Bronchial epithelial cell (primary cell): Measurements from ENCODE around the gene MAPRE3. TPM values are rescaled to one million over a fixed set of nuclear protein-coding genes. Genes with fewer than 3 reads are reported as not detected.

Experiments used
- DNase-seq: peaks from one replicate; pipeline ENCODE4 v3.0.0-alpha.2; 2010; ENCODE audit warnings: low read depth
- FAIRE-seq: peaks from 2 replicates; lab custom pipeline; 2011; peaks lifted over from hg19 to GRCh38; lab: Jason Lieb, UNC
- H3K27me3 ChIP-seq: 2 replicates; pipeline ENCODE4 v1.5.1; 2011; ENCODE audit warnings: low read length; ENCODE audit not compliant: control insufficient read depth, insufficient read depth
- H3K36me3 ChIP-seq: 2 replicates; pipeline ENCODE4 v1.5.1; 2011; ENCODE audit warnings: low read length; ENCODE audit not compliant: control insufficient read depth, insufficient read depth
- H3K4me3 ChIP-seq: 2 replicates; pipeline ENCODE4 v1.5.1; 2011; ENCODE audit warnings: mild to moderate bottlenecking, low read depth, low read length, control low read depth
- total RNA-seq: library from RNA; depleted of rRNA; stranded (reverse); fragments of >200 nt; gene quantifications from 2 replicates; pipeline ENCODE4 v1.2.1, GENCODE V29; 2014
- TF ChIP-seq, protein P1 (sequence below): IDR thresholded peaks from 2 replicates; pipeline ENCODE4 v1.5.1; 2011; ENCODE audit warnings: mild to moderate bottlenecking, moderate library complexity, low read length, control low read depth, inconsistent platforms; ENCODE audit not compliant: insufficient read depth, severe bottlenecking

Gene MAPRE3
- total RNA-seq, 1 donor from 2014 or later: 1.6 TPM

DNA sequence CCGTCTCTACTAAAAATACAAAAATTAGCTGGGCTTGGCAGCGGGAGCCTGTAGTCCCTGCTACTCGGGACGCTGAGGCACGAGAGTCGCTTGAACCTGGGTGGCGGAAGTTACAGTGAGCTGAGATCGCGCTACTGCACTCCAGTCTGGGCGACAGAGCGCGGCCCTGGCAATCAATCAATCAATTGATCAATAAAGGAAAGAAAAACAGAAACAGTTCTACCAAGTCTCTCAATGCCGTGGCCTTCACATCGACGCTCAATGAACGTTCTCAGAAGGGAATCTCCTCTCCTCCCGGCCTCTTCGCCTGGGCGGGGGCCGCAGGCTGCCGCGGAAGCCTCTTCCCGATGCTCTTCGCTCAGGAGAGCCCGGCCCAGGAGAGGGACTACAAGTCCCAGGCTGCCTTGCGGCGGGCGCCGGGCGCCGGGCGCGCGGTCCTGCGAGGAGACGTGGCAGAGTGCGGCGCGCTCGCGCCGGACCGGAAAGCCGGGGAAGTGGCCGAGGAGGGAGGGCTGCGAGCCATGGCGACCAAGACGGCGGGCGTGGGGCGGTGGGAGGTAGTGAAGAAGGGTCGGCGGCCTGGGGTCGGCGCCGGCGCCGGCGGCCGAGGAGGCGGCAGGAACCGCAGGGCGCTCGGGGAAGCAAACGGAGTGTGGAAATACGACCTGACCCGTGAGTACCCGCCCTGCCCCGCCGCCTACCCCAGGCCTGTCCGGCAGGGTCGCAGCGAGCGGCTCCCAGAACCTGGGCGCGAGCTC is 62.2 kb downstream of the MAPRE3 start, which contains the start of gene TMEM214:
Gene TMEM214 (plus strand): TSS at position 471 of the 758 bp plus-strand sequence. CDS start 51 bp downstream, at position 522.
- Histone ChIP-seq H3K27me3 (no peaks in the 10 kb centered on the region), H3K4me3 (peak within 1 kb of the TSS; percentile 75), H3K36me3 (peaks cover 26% of the 10 kb centered on the region)
- FAIRE-seq (no peak), DNase-seq (peak; percentile 73)
- TF ChIP-seq, protein P1, sequence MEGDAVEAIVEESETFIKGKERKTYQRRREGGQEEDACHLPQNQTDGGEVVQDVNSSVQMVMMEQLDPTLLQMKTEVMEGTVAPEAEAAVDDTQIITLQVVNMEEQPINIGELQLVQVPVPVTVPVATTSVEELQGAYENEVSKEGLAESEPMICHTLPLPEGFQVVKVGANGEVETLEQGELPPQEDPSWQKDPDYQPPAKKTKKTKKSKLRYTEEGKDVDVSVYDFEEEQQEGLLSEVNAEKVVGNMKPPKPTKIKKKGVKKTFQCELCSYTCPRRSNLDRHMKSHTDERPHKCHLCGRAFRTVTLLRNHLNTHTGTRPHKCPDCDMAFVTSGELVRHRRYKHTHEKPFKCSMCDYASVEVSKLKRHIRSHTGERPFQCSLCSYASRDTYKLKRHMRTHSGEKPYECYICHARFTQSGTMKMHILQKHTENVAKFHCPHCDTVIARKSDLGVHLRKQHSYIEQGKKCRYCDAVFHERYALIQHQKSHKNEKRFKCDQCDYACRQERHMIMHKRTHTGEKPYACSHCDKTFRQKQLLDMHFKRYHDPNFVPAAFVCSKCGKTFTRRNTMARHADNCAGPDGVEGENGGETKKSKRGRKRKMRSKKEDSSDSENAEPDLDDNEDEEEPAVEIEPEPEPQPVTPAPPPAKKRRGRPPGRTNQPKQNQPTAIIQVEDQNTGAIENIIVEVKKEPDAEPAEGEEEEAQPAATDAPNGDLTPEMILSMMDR: no peak

DNA sequence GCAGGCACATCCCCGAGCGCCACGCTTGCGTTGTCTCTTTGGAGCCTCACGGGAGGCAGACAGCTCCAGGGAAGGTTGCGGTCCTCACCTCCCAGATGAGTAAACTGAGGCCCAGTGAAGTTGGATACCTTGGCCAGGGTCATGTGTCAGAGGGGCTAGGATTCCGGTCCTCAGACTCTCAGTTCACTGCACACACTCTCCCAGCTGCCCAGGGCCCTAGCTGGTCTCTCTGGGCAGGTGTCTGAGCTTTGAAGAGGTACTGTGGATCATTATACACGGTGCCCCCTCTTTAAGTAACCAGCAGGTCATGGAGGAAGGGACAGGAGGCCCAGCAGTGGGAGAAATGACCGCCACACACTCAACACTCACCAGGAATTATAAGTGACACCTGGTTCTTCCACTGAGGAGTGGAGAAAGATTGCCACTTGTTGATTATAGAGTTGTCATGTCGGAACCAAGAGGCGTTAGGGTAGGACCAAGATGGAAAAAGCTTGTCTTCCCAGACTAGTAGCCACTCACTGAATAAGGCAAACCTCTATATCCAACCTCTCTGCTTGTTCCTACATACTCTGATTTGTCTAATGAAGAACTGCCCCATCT is 62.9 kb downstream of the MAPRE3 start:
- no peak for FAIRE-seq
- peak overlapping the region; percentile 75 for H3K4me3 ChIP-seq
- H3K27me3 ChIP-seq: no peaks in the 10 kb centered on the region
- H3K36me3 ChIP-seq: peaks cover 32% of the 10 kb centered on the region
- TF ChIP-seq, protein P1: no peak
- DNase-seq: no peak

DNA sequence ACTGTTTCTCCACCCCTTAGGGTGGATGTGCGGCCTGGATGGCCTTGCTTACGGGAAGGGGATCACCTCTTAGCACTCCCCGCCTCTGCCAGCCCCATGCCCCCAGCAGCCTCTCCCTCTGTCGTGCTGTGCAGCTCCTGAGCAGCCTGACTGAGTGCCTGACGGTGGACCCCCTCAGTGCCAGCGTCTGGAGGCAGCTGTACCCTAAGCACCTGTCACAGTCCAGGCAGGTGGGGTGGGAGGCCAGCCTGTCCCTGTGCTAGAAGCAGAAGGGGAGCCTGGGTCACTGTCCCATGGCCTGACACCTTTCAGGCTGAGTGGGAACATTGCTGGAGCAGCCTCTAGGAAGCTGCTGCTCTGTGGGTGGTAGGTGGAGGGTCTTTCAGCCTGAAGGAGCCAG is 67.6 kb downstream of the MAPRE3 start:
- Histone ChIP-seq H3K36me3 (peaks cover 43% of the 10 kb centered on the region), H3K4me3 (no peak overlapping the region), H3K27me3 (no peaks in the 10 kb centered on the region)
- FAIRE-seq (no peak), DNase-seq (no peak)
- TF ChIP-seq, protein P1: no peak

- H3K36me3 ChIP-seq: peaks cover 43% of the 10 kb centered on the region
- no peak for FAIRE-seq
- no peaks in the 10 kb centered on the region for H3K27me3 ChIP-seq
- DNase-seq: no peak
- TF ChIP-seq, protein P1: no peak
- no peak overlapping the region for H3K4me3 ChIP-seq
Observed at GRCh38 chr2:27038631-27039339, 68.3 kb downstream of the MAPRE3 start.

DNA sequence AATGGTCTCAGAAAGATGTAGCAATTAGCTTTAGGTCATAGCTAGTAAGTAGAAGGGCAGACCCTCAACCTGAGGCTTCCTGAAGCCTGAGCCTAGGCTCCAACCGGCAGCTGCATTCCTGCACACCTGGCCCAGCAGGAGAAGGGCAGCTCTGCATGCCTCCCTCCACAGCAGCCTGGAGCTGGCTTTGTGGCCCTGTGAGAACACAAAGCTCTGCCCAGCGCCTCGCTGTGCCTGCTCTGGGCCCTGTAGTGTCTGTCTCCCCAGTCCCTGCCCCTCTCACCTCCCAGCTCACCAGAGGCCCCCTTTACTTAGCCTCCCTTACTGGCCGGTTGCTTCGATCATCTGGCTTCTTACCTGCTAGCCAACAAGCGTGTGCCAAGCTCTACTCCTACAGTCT is 69.0 kb downstream of the MAPRE3 start:
- Histone ChIP-seq H3K27me3 (no peaks in the 10 kb centered on the region), H3K4me3 (no peak overlapping the region), H3K36me3 (peaks cover 43% of the 10 kb centered on the region)
- no peak for FAIRE-seq
- TF ChIP-seq, protein P1: no peak
- DNase-seq: no peak
